Cardiac muscle cell (in vitro differentiated cells and primary cell): ENCODE data around the gene APBB2. TPM values are rescaled to one million over a fixed set of nuclear protein-coding genes. Genes with fewer than 3 reads are reported as not detected.

Experiments used
- DNase-seq, 2 donors: peaks; one replicate each; pipeline versions ENCODE4 v3.0.0 to v3.0.0-alpha.2; 2010 to 2017; ENCODE audit warnings: low read depth in 1 of 2, low spot score in 1 of 2
- H3K27ac ChIP-seq: fragments of 200-600 bp; sonication (generic); 2 replicates; pipeline ENCODE4 v1.5.1; 2016
- H3K27me3 ChIP-seq: fragments of 200-600 bp; sonication (generic); 2 replicates; pipeline ENCODE4 v1.6.0; 2016; ENCODE audit warnings: control low read depth
- H3K36me3 ChIP-seq: fragments of 200-600 bp; sonication (generic); 2 replicates; pipeline ENCODE4 v1.5.1; 2016; ENCODE audit warnings: control low read depth
- H3K4me1 ChIP-seq: fragments of 200-600 bp; sonication (generic); 2 replicates; pipeline ENCODE4 v1.8.1; 2017; ENCODE audit warnings: low read depth, mild to moderate bottlenecking, mixed run types
- H3K4me3 ChIP-seq: fragments of 200-600 bp; sonication (generic); 2 replicates; pipeline ENCODE4 v1.5.1; 2016; ENCODE audit warnings: mild to moderate bottlenecking
- H3K9me3 ChIP-seq: fragments of 200-600 bp; sonication (generic); 2 replicates; pipeline ENCODE4 v1.5.1; 2017; ENCODE audit warnings: low read depth, mild to moderate bottlenecking, control low read depth
- polyA plus RNA-seq: library from polyadenylated mRNA; unstranded; fragments of >200 nt; fragmentation: Nextera tagmentation; extraction: Ambion mirVana; gene quantifications from 2 replicates; pipeline ENCODE4 v1.2.1, GENCODE V29; 2016
- total RNA-seq: library from RNA; depleted of rRNA; stranded (reverse); fragments of >200 nt; gene quantifications from 2 replicates; pipeline ENCODE4 v1.2.3, GENCODE V29; 2016
- TF ChIP-seq, protein P1 (sequence below): IDR thresholded peaks from 2 replicates; pipeline ENCODE4 v1.5.1; 2012; ENCODE audit warnings: low read depth, mild to moderate bottlenecking, low read length

APBB2 gene
- total and polyA plus RNA-seq, 2 experiments from 2014 or later: 4.6 to 14.9 TPM

DNA sequence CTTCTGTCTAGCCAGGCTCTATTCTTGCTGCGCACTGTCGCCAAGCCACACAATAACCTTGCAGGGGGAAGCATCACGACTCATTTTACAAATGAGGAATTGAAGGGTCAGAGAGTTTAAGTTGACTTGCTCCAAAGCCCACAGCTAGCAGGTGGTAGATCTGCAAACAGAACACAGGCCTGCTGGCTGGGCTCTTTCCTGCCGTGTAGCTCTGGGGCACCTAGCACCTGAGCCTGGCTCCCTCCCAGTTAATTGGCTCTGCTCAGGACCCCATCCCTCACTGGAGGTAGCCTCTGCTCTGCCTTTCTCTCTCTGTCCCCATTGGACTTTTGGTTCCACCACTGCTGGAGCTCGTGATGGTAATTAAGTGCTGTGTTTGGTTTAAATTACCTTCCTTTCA lies 366.1 kb downstream of the APBB2 start:
- TF ChIP-seq, protein P1, sequence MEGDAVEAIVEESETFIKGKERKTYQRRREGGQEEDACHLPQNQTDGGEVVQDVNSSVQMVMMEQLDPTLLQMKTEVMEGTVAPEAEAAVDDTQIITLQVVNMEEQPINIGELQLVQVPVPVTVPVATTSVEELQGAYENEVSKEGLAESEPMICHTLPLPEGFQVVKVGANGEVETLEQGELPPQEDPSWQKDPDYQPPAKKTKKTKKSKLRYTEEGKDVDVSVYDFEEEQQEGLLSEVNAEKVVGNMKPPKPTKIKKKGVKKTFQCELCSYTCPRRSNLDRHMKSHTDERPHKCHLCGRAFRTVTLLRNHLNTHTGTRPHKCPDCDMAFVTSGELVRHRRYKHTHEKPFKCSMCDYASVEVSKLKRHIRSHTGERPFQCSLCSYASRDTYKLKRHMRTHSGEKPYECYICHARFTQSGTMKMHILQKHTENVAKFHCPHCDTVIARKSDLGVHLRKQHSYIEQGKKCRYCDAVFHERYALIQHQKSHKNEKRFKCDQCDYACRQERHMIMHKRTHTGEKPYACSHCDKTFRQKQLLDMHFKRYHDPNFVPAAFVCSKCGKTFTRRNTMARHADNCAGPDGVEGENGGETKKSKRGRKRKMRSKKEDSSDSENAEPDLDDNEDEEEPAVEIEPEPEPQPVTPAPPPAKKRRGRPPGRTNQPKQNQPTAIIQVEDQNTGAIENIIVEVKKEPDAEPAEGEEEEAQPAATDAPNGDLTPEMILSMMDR: no peak
- H3K9me3 ChIP-seq: no peaks in the 10 kb centered on the region
- no peaks in the 10 kb centered on the region for H3K4me1 ChIP-seq
- no peaks in the 10 kb centered on the region for H3K36me3 ChIP-seq
- no peaks in the 10 kb centered on the region for H3K27me3 ChIP-seq
- DNase-seq: no peak
- H3K4me3 ChIP-seq: no peak overlapping the region
- H3K27ac ChIP-seq: no peak overlapping the region

DNA sequence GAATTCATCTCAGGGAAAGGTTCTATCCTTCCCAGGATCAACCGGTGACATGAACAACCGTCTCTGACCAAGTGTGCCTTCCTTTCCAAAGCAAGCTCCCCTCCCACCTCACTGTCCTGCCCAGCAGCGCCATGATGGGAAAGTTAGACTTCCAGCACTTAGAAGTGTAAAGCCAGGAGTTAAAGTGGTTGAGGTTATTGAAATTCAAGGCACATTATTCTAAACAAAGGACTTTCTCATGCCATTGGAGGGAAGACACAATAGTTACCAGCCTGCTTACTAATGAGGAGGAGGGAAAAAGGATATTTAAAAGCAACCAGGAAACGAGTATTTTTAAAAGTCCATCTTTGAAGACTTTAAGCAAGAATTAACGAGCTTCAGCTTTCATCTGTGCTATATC lies 367.8 kb downstream of the APBB2 start:
- H3K36me3 ChIP-seq: no peaks in the 10 kb centered on the region
- H3K9me3 ChIP-seq: no peaks in the 10 kb centered on the region
- no peak overlapping the region for H3K27ac ChIP-seq
- TF ChIP-seq, protein P1: no peak
- no peaks in the 10 kb centered on the region for H3K27me3 ChIP-seq
- H3K4me1 ChIP-seq: no peaks in the 10 kb centered on the region
- H3K4me3 ChIP-seq: no peak overlapping the region
- DNase-seq: no peak

DNA sequence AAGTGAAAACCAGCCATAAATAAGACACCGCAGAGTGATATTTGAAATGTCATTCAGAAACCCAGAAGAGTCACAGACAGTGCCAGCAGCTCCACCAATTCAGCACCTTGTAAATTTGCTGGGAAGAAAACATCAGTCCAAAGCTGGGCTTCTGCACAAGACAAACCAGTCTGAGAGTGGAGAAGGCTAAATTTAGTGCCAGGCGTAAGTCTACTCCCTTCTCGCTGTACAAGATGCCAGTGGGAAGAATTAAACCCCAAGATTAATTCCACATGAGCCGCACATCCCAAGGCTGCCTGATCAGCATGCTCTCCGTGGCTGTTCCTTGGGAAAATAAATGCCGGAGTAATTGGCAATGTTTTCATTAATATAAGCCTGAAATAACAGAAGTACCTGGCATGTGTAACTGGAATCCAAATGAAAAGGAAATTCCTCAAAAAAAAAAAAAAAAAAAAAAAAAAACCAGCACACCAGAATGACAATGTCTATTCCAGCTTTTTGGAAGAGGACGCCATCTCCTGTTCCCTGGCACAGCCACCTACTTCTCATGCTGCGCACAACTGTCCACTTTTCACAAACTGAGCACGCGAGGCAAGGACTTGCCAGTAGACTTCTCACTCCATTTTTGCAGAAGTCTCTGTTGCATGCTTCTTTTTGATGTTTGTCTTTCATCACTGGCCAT lies 369.0 kb downstream of the APBB2 start:
- H3K36me3 ChIP-seq: no peaks in the 10 kb centered on the region
- TF ChIP-seq, protein P1: no peak
- peak in 1 of 2 donors; percentile 37 for DNase-seq

DNA sequence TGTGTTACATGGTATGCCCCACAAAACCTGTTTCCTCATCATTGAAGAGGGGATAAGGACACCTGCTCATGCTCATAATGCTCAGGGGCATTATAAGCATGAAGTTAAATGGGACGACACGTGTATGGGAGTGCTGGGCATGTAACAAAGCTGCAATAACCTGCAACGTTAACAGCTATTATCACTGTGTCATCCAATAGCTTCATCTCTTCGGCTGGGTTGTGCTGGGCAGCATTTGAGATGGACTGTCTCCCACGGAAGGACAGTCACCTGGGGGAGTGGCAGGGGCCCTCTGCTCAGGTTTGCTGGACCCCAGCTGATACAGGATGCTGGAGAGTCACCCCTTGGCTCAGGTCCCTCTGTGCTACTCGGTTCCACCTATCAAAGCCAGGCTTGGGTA lies 370.1 kb downstream of the APBB2 start:
- Histone ChIP-seq H3K27me3 (no peaks in the 10 kb centered on the region), H3K9me3 (no peaks in the 10 kb centered on the region), H3K36me3 (no peaks in the 10 kb centered on the region), H3K27ac (no peak overlapping the region), H3K4me1 (no peaks in the 10 kb centered on the region), H3K4me3 (no peak overlapping the region)
- DNase-seq: no peak
- TF ChIP-seq, protein P1: no peak

More for the DNA sequence above, 369.0 kb downstream of the APBB2 start:
- no peaks in the 10 kb centered on the region for H3K4me1 ChIP-seq
- no peaks in the 10 kb centered on the region for H3K9me3 ChIP-seq
- H3K27ac ChIP-seq: no peak overlapping the region
- H3K4me3 ChIP-seq: no peak overlapping the region
- H3K27me3 ChIP-seq: no peaks in the 10 kb centered on the region

DNA sequence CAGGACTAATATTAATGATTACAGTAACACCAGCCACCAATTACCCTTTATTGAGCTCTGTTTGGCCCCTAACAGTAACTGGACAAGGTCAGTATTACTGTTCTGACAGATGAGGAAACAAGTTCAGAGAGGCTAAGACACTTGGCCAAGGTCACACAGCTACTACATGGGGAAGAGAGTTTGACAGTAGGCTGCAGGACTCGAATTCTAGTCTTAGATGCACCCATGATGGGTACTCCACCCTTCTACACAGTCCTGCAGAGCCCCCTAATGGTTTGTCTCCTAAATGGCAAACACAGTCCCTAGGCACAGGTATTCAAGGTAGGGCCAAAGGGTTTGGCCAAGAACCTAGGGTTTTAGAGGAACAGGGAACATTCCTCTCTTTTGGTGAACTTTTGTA lies 370.6 kb downstream of the APBB2 start:
- no peak for DNase-seq

More for the DNA sequence above, 370.6 kb downstream of the APBB2 start:
- no peaks in the 10 kb centered on the region for H3K36me3 ChIP-seq
- H3K27me3 ChIP-seq: no peaks in the 10 kb centered on the region
- TF ChIP-seq, protein P1: no peak
- H3K4me1 ChIP-seq: no peaks in the 10 kb centered on the region
- no peak overlapping the region for H3K27ac ChIP-seq
- no peaks in the 10 kb centered on the region for H3K9me3 ChIP-seq
- no peak overlapping the region for H3K4me3 ChIP-seq
